GM12865 (cell line): ENCODE data around the gene FLT4.
A peak's percentile ranks its signal among the peaks of the same experiment; 100 is the strongest.

Source experiments
- DNase-seq: peaks from one replicate; pipeline ENCODE4 v3.0.0; 2010; ENCODE audit warnings: low read depth
- H3K4me3 ChIP-seq: 2 replicates; pipeline ENCODE4 v1.5.1; 2011; ENCODE audit warnings: mild to moderate bottlenecking, low read depth, low read length, control low read depth
- TF ChIP-seq, protein P1 (sequence below): IDR thresholded peaks from 2 replicates; pipeline ENCODE4 v1.5.1; 2011; ENCODE audit warnings: low read length, control low read depth, low read depth, inconsistent platforms; ENCODE audit not compliant: insufficient read depth; ENCODE audit errors: missing control alignments

FLT4 gene

DNA sequence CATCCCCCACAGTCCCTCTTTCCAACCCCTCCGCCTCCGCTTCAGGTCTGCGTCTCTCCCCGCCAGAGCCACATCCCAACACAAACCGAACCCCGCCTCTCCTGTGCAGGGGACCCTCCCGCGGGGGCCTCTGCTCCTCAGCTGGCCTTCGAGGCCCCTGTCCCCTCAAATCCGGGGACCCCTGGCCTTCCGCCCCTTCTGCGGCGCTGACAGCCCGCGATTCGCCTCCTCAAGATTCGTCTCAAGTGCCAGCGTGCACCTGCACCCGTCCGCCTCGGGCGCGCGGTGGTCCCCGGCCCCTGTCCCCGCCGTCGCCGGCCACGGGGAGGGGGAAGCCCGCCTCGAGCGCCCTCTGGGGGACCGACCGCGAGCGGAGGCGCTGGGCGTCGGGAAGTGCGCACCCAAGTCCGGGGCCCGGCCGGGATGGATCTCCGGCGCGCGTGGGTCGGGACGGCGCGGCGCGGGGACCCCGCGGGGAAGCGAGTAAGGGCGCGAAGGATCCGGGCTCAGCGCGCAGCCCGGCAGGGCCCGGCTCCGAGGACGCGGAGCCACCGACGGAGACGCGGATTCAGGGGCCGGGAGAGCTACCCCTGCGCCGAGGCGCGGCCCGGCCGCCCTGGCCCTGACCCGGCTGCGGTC is 623 bp downstream of the FLT4 start:
- no peak overlapping the region for H3K4me3 ChIP-seq
- TF ChIP-seq, protein P1, sequence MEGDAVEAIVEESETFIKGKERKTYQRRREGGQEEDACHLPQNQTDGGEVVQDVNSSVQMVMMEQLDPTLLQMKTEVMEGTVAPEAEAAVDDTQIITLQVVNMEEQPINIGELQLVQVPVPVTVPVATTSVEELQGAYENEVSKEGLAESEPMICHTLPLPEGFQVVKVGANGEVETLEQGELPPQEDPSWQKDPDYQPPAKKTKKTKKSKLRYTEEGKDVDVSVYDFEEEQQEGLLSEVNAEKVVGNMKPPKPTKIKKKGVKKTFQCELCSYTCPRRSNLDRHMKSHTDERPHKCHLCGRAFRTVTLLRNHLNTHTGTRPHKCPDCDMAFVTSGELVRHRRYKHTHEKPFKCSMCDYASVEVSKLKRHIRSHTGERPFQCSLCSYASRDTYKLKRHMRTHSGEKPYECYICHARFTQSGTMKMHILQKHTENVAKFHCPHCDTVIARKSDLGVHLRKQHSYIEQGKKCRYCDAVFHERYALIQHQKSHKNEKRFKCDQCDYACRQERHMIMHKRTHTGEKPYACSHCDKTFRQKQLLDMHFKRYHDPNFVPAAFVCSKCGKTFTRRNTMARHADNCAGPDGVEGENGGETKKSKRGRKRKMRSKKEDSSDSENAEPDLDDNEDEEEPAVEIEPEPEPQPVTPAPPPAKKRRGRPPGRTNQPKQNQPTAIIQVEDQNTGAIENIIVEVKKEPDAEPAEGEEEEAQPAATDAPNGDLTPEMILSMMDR: peak; percentile 17
- DNase-seq: no peak

- DNase-seq: no peak
- no peak overlapping the region for H3K4me3 ChIP-seq
- TF ChIP-seq, protein P1: no peak
Measured at GRCh38 chr5:180647941-180648500, 1.4 kb downstream of the FLT4 start.

DNA sequence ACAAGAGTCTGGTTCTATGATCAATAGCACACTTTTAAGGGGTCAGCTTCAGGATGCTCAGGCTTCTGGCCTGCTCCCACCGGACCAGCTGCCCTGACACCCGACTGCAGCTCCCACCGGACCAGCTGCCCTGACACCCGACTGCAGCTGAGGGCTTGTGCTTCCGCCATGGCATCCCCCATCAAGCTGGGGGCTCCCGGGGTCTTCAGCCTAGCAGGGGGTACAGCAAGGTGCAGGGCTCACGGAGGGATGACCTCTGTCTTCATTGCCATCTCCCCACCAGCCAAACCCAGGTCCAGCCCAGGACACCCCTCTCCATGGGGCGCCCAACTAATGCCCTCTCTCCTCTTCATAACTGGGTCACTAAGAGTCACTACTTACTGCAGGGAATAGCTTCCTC is 1.9 kb downstream of the FLT4 start:
- no peak for DNase-seq
- TF ChIP-seq, protein P1: no peak
- H3K4me3 ChIP-seq: no peak overlapping the region

DNA sequence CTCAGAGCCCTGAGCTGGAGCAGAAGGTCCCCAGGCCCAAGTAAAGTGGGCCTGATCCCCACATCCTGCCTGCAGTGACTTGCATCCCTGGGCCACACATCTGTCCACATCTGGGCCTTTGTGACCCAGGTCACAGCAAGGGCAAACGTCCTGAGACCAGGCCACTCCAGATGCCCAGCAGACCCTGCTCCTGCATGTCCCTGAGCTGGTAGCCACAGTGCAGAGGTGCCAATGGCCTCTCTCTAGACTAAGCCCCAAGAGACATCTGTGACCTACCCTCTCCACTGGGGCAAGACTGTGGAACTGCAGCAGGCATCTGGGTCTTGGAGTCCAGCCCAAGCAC is 2.5 kb downstream of the FLT4 start:
- TF ChIP-seq, protein P1: no peak
- no peak overlapping the region for H3K4me3 ChIP-seq
- no peak for DNase-seq

- no peak overlapping the region for H3K4me3 ChIP-seq
- TF ChIP-seq, protein P1: no peak
- no peak for DNase-seq
Measured at GRCh38 chr5:180646289-180646962, 3.0 kb downstream of the FLT4 start.

GRCh38 chr5:180645274-180646204 is 3.9 kb downstream of the FLT4 start:
- TF ChIP-seq, protein P1: no peak
- DNase-seq: no peak
- H3K4me3 ChIP-seq: no peak overlapping the region
